ENCODE data around the gene LAPTM4A.

Gene LAPTM4A

GRCh38 chr2:20018601-20019152, 32.8 kb downstream of the LAPTM4A start:
- DNase-seq, result no peak

GRCh38 chr2:20016346-20016745, 35.1 kb downstream of the LAPTM4A start:
- DNase-seq, result no peak

GRCh38 chr2:20015482-20016083, 35.8 kb downstream of the LAPTM4A start:
- DNase-seq, result peak; percentile 57

- no peak for DNase-seq
Observed at GRCh38 chr2:20013126-20013849, 38.1 kb downstream of the LAPTM4A start.

- peak; percentile 48 for DNase-seq
Observed at GRCh38 chr2:20012282-20013125, 38.9 kb downstream of the LAPTM4A start, which contains the start of gene MATN3. Gene MATN3 (minus strand): TSS chr2:20012668. CDS start chr2:20012631, 37 bp downstream.

GRCh38 chr2:20012032-20012281, 39.5 kb downstream of the LAPTM4A start:
- no peak for DNase-seq

- no peak for DNase-seq
Observed at GRCh38 chr2:20011276-20012031, 40.0 kb downstream of the LAPTM4A start.

GRCh38 chr2:20008703-20009102, 42.7 kb downstream of the LAPTM4A start:
- DNase-seq, result peak; percentile 30

- no peak for DNase-seq
Observed at GRCh38 chr2:20005891-20006470, 45.4 kb downstream of the LAPTM4A start.

- no peak for DNase-seq
Observed at GRCh38 chr2:20005067-20005627, 46.3 kb downstream of the LAPTM4A start.

GRCh38 chr2:20001361-20001863, 50.0 kb downstream of the LAPTM4A start:
- DNase-seq, result no peak

GRCh38 chr2:19993731-19994130, 57.7 kb downstream of the LAPTM4A start:
- no peak for DNase-seq

- DNase-seq, result no peak
Observed at GRCh38 chr2:19991895-19992294, 59.5 kb downstream of the LAPTM4A start.

GRCh38 chr2:19990416-19990728, 61.1 kb downstream of the LAPTM4A start:
- no peak for DNase-seq

GRCh38 chr2:19989667-19990415, 61.6 kb downstream of the LAPTM4A start, which contains the start of gene WDR35:
Gene WDR35 (minus strand): TSS chr2:19990105. CDS start chr2:19990015, 90 bp downstream.
- peak; percentile 88 for DNase-seq

GRCh38 chr2:19989342-19989666, 62.1 kb downstream of the LAPTM4A start:
- DNase-seq, result no peak

- DNase-seq, result no peak
Observed at GRCh38 chr2:19988600-19988999, 62.8 kb downstream of the LAPTM4A start.

- DNase-seq, result no peak
Observed at GRCh38 chr2:19987936-19988335, 63.5 kb downstream of the LAPTM4A start.
